Measurements from ENCODE around the gene HLA-DQB2. TPM values are rescaled to one million over a fixed set of nuclear protein-coding genes. Genes with fewer than 3 reads are reported as not detected.

The HLA-DQB2 gene
- total and polyA plus RNA-seq, 4 donors: 0.32 TPM; not detected in 3

DNA sequence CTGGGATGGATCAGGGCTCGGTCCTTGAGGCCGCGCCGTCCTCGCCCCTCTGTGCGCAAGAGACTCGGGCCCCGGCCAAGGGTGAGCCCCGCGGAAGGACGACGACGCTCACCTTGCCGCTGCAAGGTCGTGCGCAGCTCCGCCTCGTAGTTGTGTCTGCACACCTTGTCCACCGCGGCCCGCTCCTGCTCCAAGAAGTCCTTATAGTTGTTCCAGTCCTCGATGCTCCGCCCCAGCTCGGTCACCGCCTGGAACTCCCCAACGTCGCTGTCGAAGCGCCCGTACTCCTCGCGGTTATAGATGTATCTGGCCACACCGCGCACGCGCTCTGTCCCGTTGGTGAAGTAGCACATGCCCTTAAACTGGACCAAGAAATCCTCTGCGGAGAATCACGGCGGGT lies 1.8 kb downstream of the HLA-DQB2 start:
- TF ChIP-seq RXRA (IDR thresholded peaks at IDR 0.05) (no peak), RAD21 (IDR thresholded peaks at IDR 0.05) (no peak), FOXA2 (IDR thresholded peaks at IDR 0.05) (no peak), TAF1 (conservative IDR thresholded peaks at IDR 0.05) (no peak), NR2F2 (IDR thresholded peaks at IDR 0.05) (no peak), FOXA1 (IDR thresholded peaks at IDR 0.05) (no peak), HNF4A (conservative IDR thresholded peaks at IDR 0.05) (no peak), YY1 (IDR thresholded peaks at IDR 0.05) (no peak), GABPA (IDR thresholded peaks at IDR 0.05 in 1 of 2, conservative IDR thresholded peaks at IDR 0.05 in 1 of 2) (no peak), JUND (IDR thresholded peaks at IDR 0.05) (no peak), HNF4G (IDR thresholded peaks at IDR 0.05) (no peak)
- TF ChIP-seq, protein P1, sequence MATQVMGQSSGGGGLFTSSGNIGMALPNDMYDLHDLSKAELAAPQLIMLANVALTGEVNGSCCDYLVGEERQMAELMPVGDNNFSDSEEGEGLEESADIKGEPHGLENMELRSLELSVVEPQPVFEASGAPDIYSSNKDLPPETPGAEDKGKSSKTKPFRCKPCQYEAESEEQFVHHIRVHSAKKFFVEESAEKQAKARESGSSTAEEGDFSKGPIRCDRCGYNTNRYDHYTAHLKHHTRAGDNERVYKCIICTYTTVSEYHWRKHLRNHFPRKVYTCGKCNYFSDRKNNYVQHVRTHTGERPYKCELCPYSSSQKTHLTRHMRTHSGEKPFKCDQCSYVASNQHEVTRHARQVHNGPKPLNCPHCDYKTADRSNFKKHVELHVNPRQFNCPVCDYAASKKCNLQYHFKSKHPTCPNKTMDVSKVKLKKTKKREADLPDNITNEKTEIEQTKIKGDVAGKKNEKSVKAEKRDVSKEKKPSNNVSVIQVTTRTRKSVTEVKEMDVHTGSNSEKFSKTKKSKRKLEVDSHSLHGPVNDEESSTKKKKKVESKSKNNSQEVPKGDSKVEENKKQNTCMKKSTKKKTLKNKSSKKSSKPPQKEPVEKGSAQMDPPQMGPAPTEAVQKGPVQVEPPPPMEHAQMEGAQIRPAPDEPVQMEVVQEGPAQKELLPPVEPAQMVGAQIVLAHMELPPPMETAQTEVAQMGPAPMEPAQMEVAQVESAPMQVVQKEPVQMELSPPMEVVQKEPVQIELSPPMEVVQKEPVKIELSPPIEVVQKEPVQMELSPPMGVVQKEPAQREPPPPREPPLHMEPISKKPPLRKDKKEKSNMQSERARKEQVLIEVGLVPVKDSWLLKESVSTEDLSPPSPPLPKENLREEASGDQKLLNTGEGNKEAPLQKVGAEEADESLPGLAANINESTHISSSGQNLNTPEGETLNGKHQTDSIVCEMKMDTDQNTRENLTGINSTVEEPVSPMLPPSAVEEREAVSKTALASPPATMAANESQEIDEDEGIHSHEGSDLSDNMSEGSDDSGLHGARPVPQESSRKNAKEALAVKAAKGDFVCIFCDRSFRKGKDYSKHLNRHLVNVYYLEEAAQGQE (IDR thresholded peaks at IDR 0.05): no peak
- TF ChIP-seq, protein P2, sequence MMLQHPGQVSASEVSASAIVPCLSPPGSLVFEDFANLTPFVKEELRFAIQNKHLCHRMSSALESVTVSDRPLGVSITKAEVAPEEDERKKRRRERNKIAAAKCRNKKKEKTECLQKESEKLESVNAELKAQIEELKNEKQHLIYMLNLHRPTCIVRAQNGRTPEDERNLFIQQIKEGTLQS (IDR thresholded peaks at IDR 0.05): no peak
- TF ChIP-seq, protein P3, sequence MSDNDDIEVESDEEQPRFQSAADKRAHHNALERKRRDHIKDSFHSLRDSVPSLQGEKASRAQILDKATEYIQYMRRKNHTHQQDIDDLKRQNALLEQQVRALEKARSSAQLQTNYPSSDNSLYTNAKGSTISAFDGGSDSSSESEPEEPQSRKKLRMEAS (IDR thresholded peaks at IDR 0.05): no peak
- TF ChIP-seq, protein P4, sequence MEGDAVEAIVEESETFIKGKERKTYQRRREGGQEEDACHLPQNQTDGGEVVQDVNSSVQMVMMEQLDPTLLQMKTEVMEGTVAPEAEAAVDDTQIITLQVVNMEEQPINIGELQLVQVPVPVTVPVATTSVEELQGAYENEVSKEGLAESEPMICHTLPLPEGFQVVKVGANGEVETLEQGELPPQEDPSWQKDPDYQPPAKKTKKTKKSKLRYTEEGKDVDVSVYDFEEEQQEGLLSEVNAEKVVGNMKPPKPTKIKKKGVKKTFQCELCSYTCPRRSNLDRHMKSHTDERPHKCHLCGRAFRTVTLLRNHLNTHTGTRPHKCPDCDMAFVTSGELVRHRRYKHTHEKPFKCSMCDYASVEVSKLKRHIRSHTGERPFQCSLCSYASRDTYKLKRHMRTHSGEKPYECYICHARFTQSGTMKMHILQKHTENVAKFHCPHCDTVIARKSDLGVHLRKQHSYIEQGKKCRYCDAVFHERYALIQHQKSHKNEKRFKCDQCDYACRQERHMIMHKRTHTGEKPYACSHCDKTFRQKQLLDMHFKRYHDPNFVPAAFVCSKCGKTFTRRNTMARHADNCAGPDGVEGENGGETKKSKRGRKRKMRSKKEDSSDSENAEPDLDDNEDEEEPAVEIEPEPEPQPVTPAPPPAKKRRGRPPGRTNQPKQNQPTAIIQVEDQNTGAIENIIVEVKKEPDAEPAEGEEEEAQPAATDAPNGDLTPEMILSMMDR (IDR thresholded peaks at IDR 0.05; ENCODE audit: low read depth, low read length, missing input control): no peak
- H3K27ac ChIP-seq (ENCODE audit: low read depth in 1 of 2, low read length in 2 of 2): no peak overlapping the region
- H3K4me1 ChIP-seq (ENCODE audit: control insufficient read depth in 4 of 4, insufficient read depth in 4 of 4, low read length in 3 of 4): no peaks in the 10 kb centered on the region
- WGBS: 31% methylated on average over 40 of the region's 40 CpGs
- no peak overlapping the region for H3K4me3 ChIP-seq (ENCODE audit: low read depth in 1 of 3, low read length in 3 of 3)
- peaks cover 0 to 3% (median 0%) of the 10 kb centered on the region in 4 donors for H3K27me3 ChIP-seq (ENCODE audit: control insufficient read depth in 4 of 4, insufficient read depth in 4 of 4, low read length in 3 of 4)
- no peaks in the 10 kb centered on the region for H3K9me3 ChIP-seq (ENCODE audit: control insufficient read depth in 4 of 4, low read length in 3 of 4)
- H3K9ac ChIP-seq (ENCODE audit: low read depth in 1 of 2, low read length in 2 of 2): no peak overlapping the region
- no peaks in the 10 kb centered on the region for H3K36me3 ChIP-seq (ENCODE audit: control insufficient read depth in 4 of 4, insufficient read depth in 3 of 4, low read depth in 1 of 4, low read length in 3 of 4)
- DNase-seq (ENCODE audit: low spot score): no peak

DNA sequence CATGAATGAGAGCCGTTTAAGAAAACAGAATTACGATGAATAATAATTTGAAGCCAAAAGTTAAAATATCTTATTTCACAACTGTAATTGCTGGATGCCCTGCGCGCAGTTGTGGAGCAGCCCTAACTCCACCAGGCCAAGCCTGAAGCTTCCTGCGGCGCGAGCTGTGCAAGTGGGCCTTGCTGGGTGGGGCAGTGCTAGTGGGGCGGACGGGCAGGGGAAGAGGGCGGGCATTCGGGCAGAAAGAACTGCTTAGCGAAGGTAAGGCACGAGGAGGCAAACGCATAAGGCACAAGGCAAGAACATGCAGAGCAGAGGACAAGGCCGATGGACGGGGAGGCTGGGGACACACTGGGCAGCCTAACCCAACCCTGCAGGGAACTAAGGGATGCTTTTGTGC lies 2.3 kb downstream of the HLA-DQB2 start:
- peaks cover 0 to 4% (median 0%) of the 10 kb centered on the region in 4 donors for H3K27me3 ChIP-seq (ENCODE audit: control insufficient read depth in 4 of 4, insufficient read depth in 4 of 4, low read length in 3 of 4)
- WGBS: 75% methylated on average over 16 of the region's 16 CpGs
- no peak for DNase-seq (ENCODE audit: low spot score)
- TF ChIP-seq, protein P1 (IDR thresholded peaks at IDR 0.05): no peak
- TF ChIP-seq FOXA2 (IDR thresholded peaks at IDR 0.05) (no peak), TAF1 (conservative IDR thresholded peaks at IDR 0.05) (no peak), SP1 (IDR thresholded peaks at IDR 0.05) (no peak), HNF4A (conservative IDR thresholded peaks at IDR 0.05) (no peak)
- TF ChIP-seq, protein P4 (IDR thresholded peaks at IDR 0.05; ENCODE audit: low read depth, low read length, missing input control): no peak
- TF ChIP-seq, protein P3 (IDR thresholded peaks at IDR 0.05): no peak
- TF ChIP-seq, protein P2 (IDR thresholded peaks at IDR 0.05): no peak
- H3K9ac ChIP-seq (ENCODE audit: low read depth in 1 of 2, low read length in 2 of 2): no peak overlapping the region
- no peaks in the 10 kb centered on the region for H3K36me3 ChIP-seq (ENCODE audit: control insufficient read depth in 4 of 4, insufficient read depth in 3 of 4, low read depth in 1 of 4, low read length in 3 of 4)
- H3K4me1 ChIP-seq (ENCODE audit: control insufficient read depth in 4 of 4, insufficient read depth in 4 of 4, low read length in 3 of 4): no peaks in the 10 kb centered on the region
- H3K27ac ChIP-seq (ENCODE audit: low read depth in 1 of 2, low read length in 2 of 2): no peak overlapping the region
- no peaks in the 10 kb centered on the region for H3K9me3 ChIP-seq (ENCODE audit: control insufficient read depth in 4 of 4, low read length in 3 of 4)
- H3K4me3 ChIP-seq (ENCODE audit: low read depth in 1 of 3, low read length in 3 of 3): no peak overlapping the region

Measured in liver (tissue), 9 donors.